WTC11 (cell line): Measurements from ENCODE around the gene EMSY. TPM values are rescaled to one million over a fixed set of nuclear protein-coding genes. Genes with fewer than 3 reads are reported as not detected.

Experiments
- ATAC-seq: fragments of 200-7000 bp; cut with Tn5 transposase; 2 replicates; pipeline ENCODE4 v1.10.0; 2021; ENCODE audit warnings: mild to moderate bottlenecking, moderate library complexity
- CTCF ChIA-PET: fragments of 300-600 bp; sonication (Branson Sonifier 250); formaldehyde crosslinking; loops from one replicate; lab custom pipeline; 2021; ENCODE audit warnings: antibody characterized with exemption; lab: Charles Lee
- POLR2A ChIA-PET: fragments of 350-600 bp; sonication (Branson Sonifier 250); formaldehyde crosslinking; loops from one replicate; lab custom pipeline; 2021; ENCODE audit warnings: antibody characterized with exemption; lab: Charles Lee
- DNase-seq: peaks from one replicate; pipeline ENCODE4 v3.0.0; 2021; ENCODE audit warnings: low spot score
- H3K27ac Mint-ChIP-seq: 2 replicates; pipeline ENCODE4 v1.8.0; 2021; ENCODE audit warnings: mixed read lengths
- H3K27me3 Mint-ChIP-seq: 2 replicates; pipeline ENCODE4 v1.8.0; 2021; ENCODE audit warnings: low read depth, mild to moderate bottlenecking, moderate library complexity, mixed read lengths
- H3K36me3 Mint-ChIP-seq: 2 replicates; pipeline ENCODE4 v1.8.0; 2021; ENCODE audit warnings: mixed read lengths
- H3K4me1 Mint-ChIP-seq: 2 replicates; pipeline ENCODE4 v1.8.0; 2022; ENCODE audit warnings: mixed read lengths
- H3K4me3 Mint-ChIP-seq: 2 replicates; pipeline ENCODE4 v1.8.0; 2021; ENCODE audit warnings: mild to moderate bottlenecking, moderate library complexity, mixed read lengths
- H3K9me3 Mint-ChIP-seq: 2 replicates; pipeline ENCODE4 v1.8.0; 2021; ENCODE audit warnings: mixed read lengths
- CREB1 ChIP-seq: sonication (generic); formaldehyde crosslinking; IDR thresholded peaks from 2 replicates; pipeline ENCODE4 v1.8.0; 2023; ENCODE audit warnings: mild to moderate bottlenecking, missing genetic modification reagents
- EMX1 ChIP-seq: fragments of 250-450 bp; sonication (Bioruptor Pico); IDR thresholded peaks from 2 replicates; pipeline ENCODE4 v1.8.0; 2021; ENCODE audit warnings: mild to moderate bottlenecking
- ESRRA ChIP-seq: sonication (generic); formaldehyde crosslinking; IDR thresholded peaks from 2 replicates; pipeline ENCODE4 v1.8.1; 2022; ENCODE audit warnings: mild to moderate bottlenecking, missing genetic modification reagents, borderline replicate concordance
- ETV6 ChIP-seq: sonication (generic); formaldehyde crosslinking; IDR thresholded peaks from 2 replicates; pipeline ENCODE4 v1.8.1; 2022; ENCODE audit warnings: mild to moderate bottlenecking, missing genetic modification reagents
- FOXP1 ChIP-seq: sonication (generic); formaldehyde crosslinking; IDR thresholded peaks from 2 replicates; pipeline ENCODE4 v1.8.0; 2022; ENCODE audit warnings: missing genetic modification reagents, mild to moderate bottlenecking, moderate library complexity, borderline replicate concordance
- GABPB1 ChIP-seq: sonication (generic); formaldehyde crosslinking; IDR thresholded peaks from 2 replicates; pipeline ENCODE4 v1.8.1; 2023; ENCODE audit warnings: mild to moderate bottlenecking, missing genetic modification reagents
- GRHL2 ChIP-seq: fragments of 250-450 bp; sonication (Bioruptor Pico); IDR thresholded peaks from 2 replicates; pipeline ENCODE4 v1.8.0; 2022; ENCODE audit warnings: mild to moderate bottlenecking, moderate library complexity; ENCODE audit not compliant: insufficient replicate concordance, severe bottlenecking
- JAZF1 ChIP-seq: fragments of 250-450 bp; sonication (Bioruptor Pico); IDR thresholded peaks from 2 replicates; pipeline ENCODE4 v1.9.0; 2021; ENCODE audit warnings: moderate library complexity, mild to moderate bottlenecking, inconsistent platforms
- MXD4 ChIP-seq: fragments of 250-450 bp; sonication (Bioruptor Pico); IDR thresholded peaks from 2 replicates; pipeline ENCODE4 v1.8.0; 2021; ENCODE audit warnings: mild to moderate bottlenecking, moderate library complexity, borderline replicate concordance
- NR1H2 ChIP-seq: sonication (generic); formaldehyde crosslinking; IDR thresholded peaks from 2 replicates; pipeline ENCODE4 v1.9.0; 2021; ENCODE audit warnings: mild to moderate bottlenecking, moderate library complexity, missing genetic modification reagents
- NR2C2 ChIP-seq: sonication (generic); formaldehyde crosslinking; IDR thresholded peaks from 2 replicates; pipeline ENCODE4 v1.8.0; 2022; ENCODE audit warnings: mild to moderate bottlenecking, missing genetic modification reagents
- RORB ChIP-seq: fragments of 250-450 bp; sonication (Bioruptor Pico); IDR thresholded peaks from 2 replicates; pipeline ENCODE4 v1.9.0; 2021; ENCODE audit warnings: mild to moderate bottlenecking
- SMAD3 ChIP-seq: sonication (generic); formaldehyde crosslinking; IDR thresholded peaks from 2 replicates; pipeline ENCODE4 v1.8.0; 2022; ENCODE audit warnings: missing genetic modification reagents, mild to moderate bottlenecking, borderline replicate concordance
- SMAD4 ChIP-seq: sonication (generic); formaldehyde crosslinking; IDR thresholded peaks from 2 replicates; pipeline ENCODE4 v1.8.0; 2022; ENCODE audit warnings: mild to moderate bottlenecking, missing genetic modification reagents
- SOX15 ChIP-seq: fragments of 250-450 bp; sonication (Bioruptor Pico); IDR thresholded peaks from 2 replicates; pipeline ENCODE4 v1.9.0; 2021; ENCODE audit warnings: mild to moderate bottlenecking
- SP1 ChIP-seq: sonication (generic); formaldehyde crosslinking; conservative IDR thresholded peaks from 2 replicates; pipeline ENCODE4 v1.8.1; 2022; ENCODE audit warnings: missing genetic modification reagents
- TEAD1 ChIP-seq: sonication (generic); formaldehyde crosslinking; IDR thresholded peaks from 2 replicates; pipeline ENCODE4 v1.8.0; 2022; ENCODE audit warnings: mild to moderate bottlenecking, missing genetic modification reagents
- ZNF138 ChIP-seq: sonication (generic); formaldehyde crosslinking; conservative IDR thresholded peaks from 2 replicates; pipeline ENCODE4 v1.8.1; 2022; ENCODE audit warnings: mild to moderate bottlenecking, moderate library complexity, missing genetic modification reagents
- ZNF671 ChIP-seq: fragments of 250-450 bp; sonication (Bioruptor Pico); IDR thresholded peaks from 2 replicates; pipeline ENCODE4 v1.8.0; 2021; ENCODE audit warnings: mild to moderate bottlenecking
- total RNA-seq: library from RNA; stranded (reverse); gene quantifications from 3 replicates; pipeline ENCODE4 v1.2.3, GENCODE V29; 2021
- TF ChIP-seq, protein P1 (sequence below): sonication (generic); formaldehyde crosslinking; IDR thresholded peaks from 2 replicates; pipeline ENCODE4 v1.8.0; 2023; ENCODE audit warnings: mild to moderate bottlenecking, missing genetic modification reagents
- TF ChIP-seq, protein P2 (sequence below): fragments of 250-450 bp; sonication (Bioruptor Pico); IDR thresholded peaks from 2 replicates; pipeline ENCODE4 v1.9.0; 2021; ENCODE audit warnings: mild to moderate bottlenecking
- TF ChIP-seq, protein P3 (sequence below): fragments of 250-450 bp; sonication (Bioruptor Pico); IDR thresholded peaks from 2 replicates; pipeline ENCODE4 v2.1.2; 2022; ENCODE audit warnings: mild to moderate bottlenecking, moderate library complexity
- TF ChIP-seq, protein P4 (sequence below): sonication (generic); formaldehyde crosslinking; IDR thresholded peaks from 2 replicates; pipeline ENCODE4 v1.8.1; 2023; ENCODE audit warnings: mild to moderate bottlenecking, missing genetic modification reagents, moderate library complexity
- TF ChIP-seq, protein P5 (sequence below): sonication (generic); formaldehyde crosslinking; IDR thresholded peaks from 2 replicates; pipeline ENCODE4 v1.8.1; 2022; ENCODE audit warnings: mild to moderate bottlenecking, moderate library complexity, missing genetic modification reagents
- TF ChIP-seq, protein P6 (sequence below): fragments of 250-450 bp; sonication (Bioruptor Pico); IDR thresholded peaks from 2 replicates; pipeline ENCODE4 v1.8.0; 2021; ENCODE audit warnings: mild to moderate bottlenecking
- TF ChIP-seq, protein P7 (sequence below): sonication (generic); formaldehyde crosslinking; IDR thresholded peaks from 2 replicates; pipeline ENCODE4 v1.8.1; 2022; ENCODE audit warnings: low read depth, mild to moderate bottlenecking, moderate library complexity, missing genetic modification reagents, borderline replicate concordance
- TF ChIP-seq, protein P8 (sequence below): sonication (generic); formaldehyde crosslinking; IDR thresholded peaks from 2 replicates; pipeline ENCODE4 v1.8.1; 2023; ENCODE audit warnings: mild to moderate bottlenecking, missing genetic modification reagents

Gene EMSY
- total RNA-seq, 1 experiment from 2014 or later = 31.1 TPM

DNA sequence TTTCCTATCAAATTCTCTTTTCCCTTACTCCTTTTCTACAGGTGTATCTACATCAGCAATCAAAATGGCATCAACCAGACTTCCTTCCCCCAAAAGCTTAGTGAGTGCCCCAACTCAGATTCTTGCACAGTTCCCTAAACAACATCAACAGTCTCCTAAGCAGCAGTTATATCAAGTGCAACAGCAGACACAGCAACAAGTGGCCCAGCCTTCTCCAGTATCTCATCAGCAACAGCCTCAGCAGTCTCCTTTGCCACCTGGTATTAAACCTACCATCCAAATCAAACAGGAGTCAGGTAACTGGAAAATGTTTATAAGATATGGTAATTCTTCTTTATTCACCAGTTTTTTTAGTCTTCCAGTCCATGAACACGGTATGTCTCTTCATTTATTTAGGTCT lies 51.4 kb downstream of the EMSY start:
- Mint-ChIP-seq H3K27ac (no peak overlapping the region), H3K4me1 (no peaks in the 10 kb centered on the region), H3K36me3 (peaks cover 33% of the 10 kb centered on the region), H3K4me3 (no peak overlapping the region), H3K9me3 (peaks cover 11% of the 10 kb centered on the region), H3K27me3 (no peaks in the 10 kb centered on the region)
- ChIA-PET POLR2A (no interaction called here), CTCF (no interaction called here)
- no peak for ATAC-seq
- TF ChIP-seq GRHL2 (CRISPR knock-in tag) (no peak), SMAD3 (CRISPR knock-in tag) (no peak), GABPB1 (CRISPR knock-in tag) (no peak), MXD4 (CRISPR knock-in tag) (no peak), ZNF671 (CRISPR knock-in tag) (no peak), EMX1 (CRISPR knock-in tag) (no peak), JAZF1 (CRISPR knock-in tag) (no peak), RORB (CRISPR knock-in tag) (no peak), NR2C2 (no peak), SMAD4 (no peak), CREB1 (CRISPR knock-in tag) (no peak), ZNF138 (no peak), TEAD1 (CRISPR knock-in tag) (no peak), SOX15 (CRISPR knock-in tag) (no peak), ETV6 (no peak)
- TF ChIP-seq, protein P1, sequence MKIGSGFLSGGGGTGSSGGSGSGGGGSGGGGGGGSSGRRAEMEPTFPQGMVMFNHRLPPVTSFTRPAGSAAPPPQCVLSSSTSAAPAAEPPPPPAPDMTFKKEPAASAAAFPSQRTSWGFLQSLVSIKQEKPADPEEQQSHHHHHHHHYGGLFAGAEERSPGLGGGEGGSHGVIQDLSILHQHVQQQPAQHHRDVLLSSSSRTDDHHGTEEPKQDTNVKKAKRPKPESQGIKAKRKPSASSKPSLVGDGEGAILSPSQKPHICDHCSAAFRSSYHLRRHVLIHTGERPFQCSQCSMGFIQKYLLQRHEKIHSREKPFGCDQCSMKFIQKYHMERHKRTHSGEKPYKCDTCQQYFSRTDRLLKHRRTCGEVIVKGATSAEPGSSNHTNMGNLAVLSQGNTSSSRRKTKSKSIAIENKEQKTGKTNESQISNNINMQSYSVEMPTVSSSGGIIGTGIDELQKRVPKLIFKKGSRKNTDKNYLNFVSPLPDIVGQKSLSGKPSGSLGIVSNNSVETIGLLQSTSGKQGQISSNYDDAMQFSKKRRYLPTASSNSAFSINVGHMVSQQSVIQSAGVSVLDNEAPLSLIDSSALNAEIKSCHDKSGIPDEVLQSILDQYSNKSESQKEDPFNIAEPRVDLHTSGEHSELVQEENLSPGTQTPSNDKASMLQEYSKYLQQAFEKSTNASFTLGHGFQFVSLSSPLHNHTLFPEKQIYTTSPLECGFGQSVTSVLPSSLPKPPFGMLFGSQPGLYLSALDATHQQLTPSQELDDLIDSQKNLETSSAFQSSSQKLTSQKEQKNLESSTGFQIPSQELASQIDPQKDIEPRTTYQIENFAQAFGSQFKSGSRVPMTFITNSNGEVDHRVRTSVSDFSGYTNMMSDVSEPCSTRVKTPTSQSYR = no peak
- TF ChIP-seq, protein P2, sequence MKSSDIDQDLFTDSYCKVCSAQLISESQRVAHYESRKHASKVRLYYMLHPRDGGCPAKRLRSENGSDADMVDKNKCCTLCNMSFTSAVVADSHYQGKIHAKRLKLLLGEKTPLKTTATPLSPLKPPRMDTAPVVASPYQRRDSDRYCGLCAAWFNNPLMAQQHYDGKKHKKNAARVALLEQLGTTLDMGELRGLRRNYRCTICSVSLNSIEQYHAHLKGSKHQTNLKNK = no peak
- TF ChIP-seq, protein P3, sequence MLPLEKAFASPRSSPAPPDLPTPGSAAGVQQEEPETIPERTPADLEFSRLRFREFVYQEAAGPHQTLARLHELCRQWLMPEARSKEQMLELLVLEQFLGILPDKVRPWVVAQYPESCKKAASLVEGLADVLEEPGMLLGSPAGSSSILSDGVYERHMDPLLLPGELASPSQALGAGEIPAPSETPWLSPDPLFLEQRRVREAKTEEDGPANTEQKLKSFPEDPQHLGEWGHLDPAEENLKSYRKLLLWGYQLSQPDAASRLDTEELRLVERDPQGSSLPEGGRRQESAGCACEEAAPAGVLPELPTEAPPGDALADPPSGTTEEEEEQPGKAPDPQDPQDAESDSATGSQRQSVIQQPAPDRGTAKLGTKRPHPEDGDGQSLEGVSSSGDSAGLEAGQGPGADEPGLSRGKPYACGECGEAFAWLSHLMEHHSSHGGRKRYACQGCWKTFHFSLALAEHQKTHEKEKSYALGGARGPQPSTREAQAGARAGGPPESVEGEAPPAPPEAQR (CRISPR knock-in tag) = no peak
- TF ChIP-seq, protein P4, sequence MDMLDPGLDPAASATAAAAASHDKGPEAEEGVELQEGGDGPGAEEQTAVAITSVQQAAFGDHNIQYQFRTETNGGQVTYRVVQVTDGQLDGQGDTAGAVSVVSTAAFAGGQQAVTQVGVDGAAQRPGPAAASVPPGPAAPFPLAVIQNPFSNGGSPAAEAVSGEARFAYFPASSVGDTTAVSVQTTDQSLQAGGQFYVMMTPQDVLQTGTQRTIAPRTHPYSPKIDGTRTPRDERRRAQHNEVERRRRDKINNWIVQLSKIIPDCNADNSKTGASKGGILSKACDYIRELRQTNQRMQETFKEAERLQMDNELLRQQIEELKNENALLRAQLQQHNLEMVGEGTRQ (CRISPR knock-in tag) = no peak
- TF ChIP-seq, protein P5, sequence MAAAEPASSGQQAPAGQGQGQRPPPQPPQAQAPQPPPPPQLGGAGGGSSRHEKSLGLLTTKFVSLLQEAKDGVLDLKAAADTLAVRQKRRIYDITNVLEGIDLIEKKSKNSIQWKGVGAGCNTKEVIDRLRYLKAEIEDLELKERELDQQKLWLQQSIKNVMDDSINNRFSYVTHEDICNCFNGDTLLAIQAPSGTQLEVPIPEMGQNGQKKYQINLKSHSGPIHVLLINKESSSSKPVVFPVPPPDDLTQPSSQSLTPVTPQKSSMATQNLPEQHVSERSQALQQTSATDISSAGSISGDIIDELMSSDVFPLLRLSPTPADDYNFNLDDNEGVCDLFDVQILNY = no peak
- DNase-seq = no peak

DNA sequence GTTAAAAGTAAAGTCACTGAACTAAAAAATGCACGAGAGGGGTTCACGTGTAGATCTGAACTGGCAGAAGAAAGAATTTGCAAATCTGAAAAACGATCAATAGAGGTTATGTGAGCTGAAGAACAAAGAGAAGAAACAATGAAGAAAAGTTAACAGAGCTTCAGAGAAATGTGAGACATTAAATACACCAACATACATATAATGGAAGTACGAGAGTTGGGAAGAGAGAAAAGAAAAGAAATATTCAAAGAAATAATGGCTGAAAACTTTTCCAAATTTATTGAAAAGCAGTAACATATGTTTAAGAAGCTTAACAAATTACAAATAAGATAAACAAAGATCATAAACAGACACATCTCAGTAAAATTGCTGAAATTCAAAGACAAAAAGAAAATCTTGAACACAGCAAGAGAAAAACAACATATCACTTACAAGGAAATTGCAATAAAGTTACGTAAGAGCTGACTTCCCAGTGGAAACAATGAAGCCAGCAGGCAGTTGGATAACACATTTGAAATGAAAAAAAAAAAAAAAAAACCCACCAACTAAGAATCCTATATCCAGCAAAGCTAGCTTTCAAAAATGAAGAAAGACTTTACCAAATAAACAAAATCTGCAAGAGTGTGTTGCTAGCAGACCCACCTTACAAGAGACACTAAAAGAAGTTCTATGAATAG lies 56.8 kb downstream of the EMSY start:
- no peaks in the 10 kb centered on the region for H3K27me3 Mint-ChIP-seq
- CTCF ChIA-PET = interaction anchor here (0.6 kb wide), 1 partner anchor 153 kb away, joined by 3 read pairs; no protein-coding TSS in a partner anchor
- peaks cover 17% of the 10 kb centered on the region for H3K9me3 Mint-ChIP-seq
- DNase-seq (no peak), ATAC-seq (no peak)
- POLR2A ChIA-PET = interaction anchor here (0.7 kb wide), 1 partner anchor 15 kb away, joined by 5 read pairs; no protein-coding TSS in a partner anchor
- H3K27ac Mint-ChIP-seq = no peak overlapping the region
- H3K4me3 Mint-ChIP-seq = no peak overlapping the region
- peaks cover 48% of the 10 kb centered on the region for H3K36me3 Mint-ChIP-seq
- H3K4me1 Mint-ChIP-seq = no peaks in the 10 kb centered on the region
- no peak for TF ChIP-seq SP1 (CRISPR knock-in tag)
- TF ChIP-seq, protein P6, sequence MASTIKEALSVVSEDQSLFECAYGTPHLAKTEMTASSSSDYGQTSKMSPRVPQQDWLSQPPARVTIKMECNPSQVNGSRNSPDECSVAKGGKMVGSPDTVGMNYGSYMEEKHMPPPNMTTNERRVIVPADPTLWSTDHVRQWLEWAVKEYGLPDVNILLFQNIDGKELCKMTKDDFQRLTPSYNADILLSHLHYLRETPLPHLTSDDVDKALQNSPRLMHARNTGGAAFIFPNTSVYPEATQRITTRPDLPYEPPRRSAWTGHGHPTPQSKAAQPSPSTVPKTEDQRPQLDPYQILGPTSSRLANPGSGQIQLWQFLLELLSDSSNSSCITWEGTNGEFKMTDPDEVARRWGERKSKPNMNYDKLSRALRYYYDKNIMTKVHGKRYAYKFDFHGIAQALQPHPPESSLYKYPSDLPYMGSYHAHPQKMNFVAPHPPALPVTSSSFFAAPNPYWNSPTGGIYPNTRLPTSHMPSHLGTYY (CRISPR knock-in tag) = no peak
- TF ChIP-seq FOXP1 (CRISPR knock-in tag) = no peak
- TF ChIP-seq ESRRA (CRISPR knock-in tag) = no peak
- TF ChIP-seq NR1H2 (CRISPR knock-in tag) = no peak
- TF ChIP-seq, protein P7, sequence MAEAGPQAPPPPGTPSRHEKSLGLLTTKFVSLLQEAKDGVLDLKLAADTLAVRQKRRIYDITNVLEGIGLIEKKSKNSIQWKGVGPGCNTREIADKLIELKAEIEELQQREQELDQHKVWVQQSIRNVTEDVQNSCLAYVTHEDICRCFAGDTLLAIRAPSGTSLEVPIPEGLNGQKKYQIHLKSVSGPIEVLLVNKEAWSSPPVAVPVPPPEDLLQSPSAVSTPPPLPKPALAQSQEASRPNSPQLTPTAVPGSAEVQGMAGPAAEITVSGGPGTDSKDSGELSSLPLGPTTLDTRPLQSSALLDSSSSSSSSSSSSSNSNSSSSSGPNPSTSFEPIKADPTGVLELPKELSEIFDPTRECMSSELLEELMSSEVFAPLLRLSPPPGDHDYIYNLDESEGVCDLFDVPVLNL = no peak
- TF ChIP-seq, protein P8, sequence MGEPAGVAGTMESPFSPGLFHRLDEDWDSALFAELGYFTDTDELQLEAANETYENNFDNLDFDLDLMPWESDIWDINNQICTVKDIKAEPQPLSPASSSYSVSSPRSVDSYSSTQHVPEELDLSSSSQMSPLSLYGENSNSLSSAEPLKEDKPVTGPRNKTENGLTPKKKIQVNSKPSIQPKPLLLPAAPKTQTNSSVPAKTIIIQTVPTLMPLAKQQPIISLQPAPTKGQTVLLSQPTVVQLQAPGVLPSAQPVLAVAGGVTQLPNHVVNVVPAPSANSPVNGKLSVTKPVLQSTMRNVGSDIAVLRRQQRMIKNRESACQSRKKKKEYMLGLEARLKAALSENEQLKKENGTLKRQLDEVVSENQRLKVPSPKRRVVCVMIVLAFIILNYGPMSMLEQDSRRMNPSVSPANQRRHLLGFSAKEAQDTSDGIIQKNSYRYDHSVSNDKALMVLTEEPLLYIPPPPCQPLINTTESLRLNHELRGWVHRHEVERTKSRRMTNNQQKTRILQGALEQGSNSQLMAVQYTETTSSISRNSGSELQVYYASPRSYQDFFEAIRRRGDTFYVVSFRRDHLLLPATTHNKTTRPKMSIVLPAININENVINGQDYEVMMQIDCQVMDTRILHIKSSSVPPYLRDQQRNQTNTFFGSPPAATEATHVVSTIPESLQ (CRISPR knock-in tag) = no peak
- TF ChIP-seq RORB (CRISPR knock-in tag) = no peak
